Keratinocyte (primary cell): ENCODE measurements around the gene TEX28.

Experiments used
- CTCF ChIP-seq, 3 experiments: IDR thresholded peaks in 1 of 3; conservative IDR thresholded peaks in 1 of 3; optimal IDR thresholded peaks in 1 of 3; 2 replicates in 2 of 3; 3 replicates in 1 of 3; pipeline versions ENCODE3 to v1.5.1; 2011; ENCODE audit warnings: low read length in 3 of 3, mild to moderate bottlenecking in 3 of 3, moderate library complexity in 2 of 3, control low read depth in 1 of 3, inconsistent platforms in 1 of 3; ENCODE audit not compliant: insufficient read depth in 2 of 3; ENCODE audit errors: extremely low read depth in 1 of 3
- EZH2 ChIP-seq: IDR thresholded peaks from one replicate; pipeline ENCODE4 v1.6.1; 2012; ENCODE audit warnings: inconsistent platforms, mild to moderate bottlenecking, low read length, moderate library complexity

GRCh38 chrX:154305541-154306205, 10.7 kb upstream of the TEX28 start:
- TF ChIP-seq CTCF (optimal IDR thresholded peaks at IDR 0.05 in 1 of 3, IDR thresholded peaks at IDR 0.05 in 1 of 3, conservative IDR thresholded peaks at IDR 0.05 in 1 of 3; ENCODE audit: extremely low read depth in 1 of 3, insufficient read depth in 2 of 3, low read length in 3 of 3) (no peak), EZH2 (no peak)
